DMS53 (cell line): Measurements from ENCODE around the gene DPF3.

Experiments used
- DNase-seq: peaks from one replicate; lab custom pipeline; 2025; lab: John Stamatoyannopoulos, UW

The DPF3 gene

DNA sequence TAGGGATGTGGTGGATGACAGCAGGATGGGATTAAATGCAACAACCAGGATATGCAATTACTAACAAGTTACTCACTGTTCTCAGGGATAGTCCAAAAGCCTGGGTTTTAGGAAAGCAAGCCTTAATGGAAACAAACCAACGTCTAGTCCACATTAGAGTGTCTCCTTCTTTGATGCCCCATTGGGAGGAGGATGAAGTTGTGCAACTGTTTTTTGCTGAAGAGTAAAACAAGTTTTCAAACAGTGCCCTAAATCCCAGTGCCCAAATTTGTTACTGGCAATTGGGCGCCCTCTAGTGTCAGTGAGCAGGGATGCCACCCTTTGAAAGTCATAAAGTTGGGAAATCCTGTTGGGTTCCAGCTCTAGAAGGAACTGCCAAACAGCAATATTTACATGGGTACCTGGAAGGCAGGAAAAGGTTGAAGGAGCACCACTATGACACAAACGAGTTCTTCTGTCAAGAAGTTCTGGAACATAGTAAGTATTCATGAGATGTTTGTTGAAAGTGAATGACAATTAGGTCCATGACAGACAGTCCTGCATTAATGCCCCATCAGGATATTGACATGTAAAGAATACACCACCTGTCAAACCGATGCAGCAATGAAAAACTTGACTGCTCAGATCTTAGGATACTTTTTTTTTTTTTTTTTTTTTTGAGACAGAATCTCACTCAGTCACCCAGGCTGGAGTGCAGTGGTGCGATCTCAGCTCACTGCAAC lies 11.1 kb upstream of the DPF3 start:
- DNase-seq, result peak; percentile 65

DNA sequence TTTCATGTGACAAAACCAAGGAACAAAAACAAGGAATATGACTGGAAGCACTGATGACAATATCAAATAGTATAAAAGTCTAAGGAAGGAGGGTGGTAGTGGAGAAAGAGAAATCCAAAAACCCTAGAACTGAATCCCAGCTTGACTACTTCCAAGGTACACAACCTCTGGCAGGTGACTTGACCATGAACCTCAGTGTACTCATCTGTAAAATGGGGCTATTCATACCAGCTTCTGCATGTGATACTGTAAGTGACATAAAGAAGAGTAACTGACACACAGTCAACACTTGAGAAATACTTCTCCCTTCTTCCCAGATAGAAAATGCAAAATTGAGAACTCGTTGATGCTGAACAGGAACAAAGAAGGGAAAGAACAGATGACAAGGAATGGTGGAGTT lies 10.3 kb upstream of the DPF3 start:
- no peak for DNase-seq

DNA sequence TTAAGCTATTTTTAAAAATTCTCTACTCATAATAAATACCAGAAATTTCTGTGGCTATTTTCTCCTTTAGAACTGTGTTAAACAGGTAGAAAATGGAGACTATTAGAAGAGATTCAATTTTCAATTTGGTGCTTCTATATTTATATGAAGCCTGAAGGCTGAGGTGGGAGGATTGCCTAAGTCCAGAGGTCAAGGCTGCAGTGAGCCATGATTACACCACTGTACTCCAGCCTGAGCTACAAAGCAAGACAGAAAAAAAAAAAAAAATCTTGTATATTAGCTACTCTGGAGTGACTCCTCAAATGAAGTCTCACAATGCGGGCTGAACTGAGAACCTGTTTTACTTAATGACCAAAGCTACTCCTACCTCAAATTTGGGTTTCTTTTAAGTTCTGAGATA lies 9.8 kb upstream of the DPF3 start:
- no peak for DNase-seq

DNA sequence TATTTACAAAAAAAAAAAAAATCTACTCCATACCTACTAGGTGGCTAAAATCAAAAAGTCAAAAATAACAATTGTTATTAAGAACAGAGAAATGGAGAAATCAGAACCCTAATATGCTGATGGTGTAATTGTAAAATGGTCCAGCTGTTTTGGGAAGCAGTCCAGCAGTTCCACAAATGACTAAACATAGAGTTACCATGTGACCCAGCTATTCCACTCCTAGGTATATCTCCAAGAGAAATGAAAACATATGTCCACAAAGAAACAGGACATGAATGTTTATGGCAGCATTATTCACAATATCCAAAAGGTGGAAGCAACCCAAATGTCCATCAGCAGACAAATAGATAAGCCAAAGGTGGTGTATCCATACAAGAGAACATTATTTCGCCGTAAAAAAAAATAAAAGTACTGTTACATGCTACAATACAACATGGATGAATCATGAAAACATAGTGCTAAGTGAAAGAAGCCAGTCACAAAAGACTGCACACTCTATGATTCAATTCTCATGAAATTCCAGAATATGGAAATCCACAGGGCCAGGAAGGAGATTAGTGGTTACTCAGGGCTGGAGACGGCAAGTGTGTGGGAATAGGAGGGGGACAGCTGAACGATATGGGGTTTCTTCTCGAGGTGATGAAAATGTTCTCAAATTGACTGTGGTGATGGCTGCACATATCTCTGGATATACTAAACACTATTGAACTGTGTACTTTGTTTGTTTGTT lies 9.1 kb upstream of the DPF3 start:
- DNase-seq, result no peak

DNA sequence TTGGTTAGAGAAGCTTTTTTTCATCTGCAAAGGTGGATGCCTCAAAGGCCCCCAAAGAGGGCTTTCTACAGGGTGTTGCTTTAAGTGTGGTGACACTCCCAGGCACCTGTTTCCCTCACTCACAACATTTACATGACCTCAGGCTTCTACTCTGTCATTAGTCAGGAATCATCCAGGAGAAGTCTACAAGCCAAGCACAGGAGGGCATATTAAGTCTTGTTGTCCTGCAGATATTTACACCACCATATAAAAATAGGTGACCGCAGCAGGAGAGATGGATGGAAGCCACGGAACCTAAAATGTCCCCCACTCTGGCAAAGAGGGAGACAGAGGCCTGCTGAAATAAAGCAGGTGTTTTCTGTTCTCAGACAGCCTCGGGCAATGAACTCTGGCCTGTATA lies 7.5 kb upstream of the DPF3 start:
- DNase-seq, result no peak

DNA sequence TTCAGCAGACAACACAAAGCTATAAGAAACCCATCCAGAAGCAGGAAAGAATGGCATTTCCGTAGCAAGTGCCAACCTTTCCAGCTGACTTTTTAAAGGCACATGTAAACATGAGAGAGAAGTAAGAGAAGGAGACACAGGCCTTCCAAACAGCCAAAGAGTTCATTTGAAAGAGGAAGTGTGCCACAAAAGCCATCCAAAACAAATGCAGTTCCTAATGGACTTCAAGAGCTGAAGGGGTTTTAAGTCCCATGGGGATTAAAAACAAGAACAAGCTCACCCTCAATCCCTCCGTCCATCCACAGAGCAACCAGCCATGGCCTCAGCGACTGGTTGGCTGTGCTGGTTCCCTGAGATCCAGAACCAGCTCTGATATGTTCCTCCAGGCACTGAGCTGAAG lies 4.5 kb upstream of the DPF3 start:
- no peak for DNase-seq

DNA sequence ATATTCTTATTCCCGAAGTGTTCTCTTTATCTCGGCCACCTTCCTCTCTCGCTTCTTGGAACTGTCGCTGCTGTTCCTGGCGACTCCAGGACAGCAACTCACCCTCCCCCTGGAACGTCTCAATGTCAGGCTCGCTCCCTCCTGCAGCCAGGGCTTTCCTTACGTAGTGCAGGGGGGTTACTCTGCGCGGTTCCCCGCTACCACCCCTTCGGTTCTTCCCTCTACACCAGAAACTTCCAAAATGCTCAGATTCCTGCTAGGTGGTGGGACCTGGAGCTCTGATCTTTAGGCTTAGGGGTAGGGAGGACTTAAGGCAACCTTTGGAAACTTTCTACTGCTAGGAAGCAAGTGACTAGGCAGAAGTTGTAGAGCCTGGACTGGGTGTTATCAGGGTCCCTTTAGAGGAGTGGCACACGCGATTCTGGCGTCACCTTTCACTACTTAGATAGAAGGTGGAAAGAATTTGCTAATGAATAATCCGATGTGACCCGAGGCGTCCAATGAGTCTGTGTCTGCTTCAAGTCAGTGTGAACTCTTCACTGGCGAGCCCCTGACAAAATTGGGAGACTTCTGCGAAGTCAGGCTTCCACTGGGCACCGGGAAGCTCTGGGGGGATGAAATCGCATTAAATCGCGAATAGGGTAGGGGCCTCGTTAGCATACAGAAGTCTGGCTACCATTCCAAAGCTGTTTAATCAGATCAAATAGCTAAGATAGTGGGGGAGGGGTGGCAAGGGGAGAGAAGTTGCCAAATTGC lies 900 bp upstream of the DPF3 start:
- DNase-seq, result no peak

DNA sequence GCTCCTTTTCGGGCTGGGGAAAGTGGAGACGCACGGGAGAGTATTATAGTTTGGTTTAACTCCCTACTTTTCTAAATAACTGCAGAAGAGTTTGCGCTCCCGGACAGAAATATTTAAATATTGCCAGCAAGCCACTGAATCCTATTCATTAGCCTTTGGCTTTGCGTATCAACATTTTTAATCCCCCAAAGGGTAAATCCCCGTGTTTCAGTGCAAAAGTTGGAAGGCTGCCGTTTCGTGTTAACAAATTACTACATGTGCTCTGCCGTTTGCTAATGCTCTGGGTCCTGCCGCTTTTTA lies 372 bp upstream of the DPF3 start:
- DNase-seq, result no peak

DNA sequence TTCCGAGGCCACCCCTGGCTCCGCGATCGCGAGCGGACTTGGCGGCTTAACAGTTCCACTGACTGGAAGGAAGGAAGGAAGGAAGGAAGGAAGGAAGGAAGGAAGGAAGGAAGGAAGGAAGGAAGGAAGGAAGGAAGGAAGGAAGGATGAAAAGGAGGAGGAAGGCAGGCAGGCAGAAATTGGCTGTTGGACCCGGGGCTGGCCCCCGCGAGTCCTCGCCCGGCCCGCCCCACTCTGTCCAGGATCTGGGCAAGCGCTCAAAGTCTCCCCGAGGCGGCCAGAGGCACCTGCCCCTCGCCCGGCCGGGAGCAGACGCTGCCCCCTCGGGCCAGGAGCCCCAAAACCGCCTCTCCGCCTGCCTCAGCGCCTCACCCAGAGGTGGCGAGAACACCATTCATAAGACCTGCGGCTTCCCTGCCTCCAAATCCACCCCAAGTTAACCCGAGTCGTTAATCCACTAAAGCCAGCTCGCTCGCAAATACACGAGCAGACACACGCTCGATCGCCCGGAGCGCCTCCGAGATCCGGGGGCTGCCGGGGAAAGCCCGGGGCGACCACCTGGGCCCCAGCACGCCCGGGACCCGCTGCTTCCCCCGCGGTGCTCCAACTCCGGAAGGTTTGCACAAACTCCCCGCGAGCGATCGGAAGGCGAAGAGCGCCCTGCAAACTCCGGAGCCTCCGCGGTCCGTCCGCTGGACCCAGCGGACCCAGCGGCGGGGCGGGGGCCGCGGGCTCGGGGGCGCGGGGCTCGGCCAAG lies 844 bp downstream of the DPF3 start:
- peak; percentile 16 for DNase-seq

DNA sequence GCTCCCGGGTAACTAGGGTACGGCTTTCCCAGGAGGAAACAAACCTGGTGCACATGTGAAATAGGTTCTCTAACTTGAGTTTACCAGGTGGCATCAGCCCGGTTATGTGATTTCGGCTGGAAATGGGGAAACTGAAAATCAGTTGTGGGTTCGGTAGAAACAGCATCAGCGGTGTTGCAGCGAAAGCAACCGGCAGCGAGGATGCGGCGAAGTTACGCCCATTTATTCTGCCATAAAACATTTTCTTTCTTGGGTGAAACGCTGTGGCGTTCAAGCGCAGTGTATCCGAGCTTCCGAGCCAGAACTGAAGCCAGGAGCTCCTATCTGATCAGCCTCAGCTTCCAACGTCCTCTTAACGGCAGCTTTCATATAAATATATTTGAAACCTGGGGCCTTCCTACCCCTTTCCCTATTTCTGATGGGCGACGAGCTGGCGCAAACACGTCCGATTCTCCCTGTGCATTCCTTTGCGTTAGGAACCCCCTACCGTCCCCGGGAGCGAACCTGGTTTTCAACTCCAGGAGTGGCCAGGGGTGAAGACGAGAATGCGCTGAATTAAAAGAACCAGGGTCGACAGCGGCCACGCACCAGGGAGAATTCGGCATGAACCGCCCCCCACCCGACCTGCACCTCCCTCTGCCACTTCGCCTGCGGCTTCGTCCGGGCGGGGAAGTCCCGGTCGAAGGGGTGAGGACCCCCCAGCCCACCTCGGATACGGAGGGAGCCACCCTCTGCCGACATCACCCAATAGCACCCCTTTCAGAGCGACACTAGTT lies 1.6 kb downstream of the DPF3 start:
- peak; percentile 13 for DNase-seq

DNA sequence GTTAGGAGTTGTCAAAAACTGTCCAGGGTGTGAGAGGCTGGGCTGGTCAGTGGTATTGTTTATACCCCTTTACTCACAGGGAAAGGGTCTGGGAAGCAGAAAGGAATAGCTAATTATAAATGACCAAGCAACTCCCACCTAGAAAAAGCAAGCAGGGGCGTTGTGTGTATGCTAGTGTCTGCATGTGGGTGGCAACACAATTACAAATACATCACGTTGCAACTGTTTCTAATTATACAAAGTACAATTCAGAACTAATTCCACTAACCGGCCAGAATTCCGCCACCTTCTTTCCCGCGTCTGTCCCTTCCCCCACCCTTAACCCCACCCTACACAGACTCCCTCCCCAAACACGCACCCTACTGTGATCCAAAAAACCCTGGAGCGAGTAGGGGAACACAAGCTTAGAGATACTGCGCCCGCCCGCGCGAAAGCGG lies 2.2 kb downstream of the DPF3 start:
- DNase-seq, result no peak

DNA sequence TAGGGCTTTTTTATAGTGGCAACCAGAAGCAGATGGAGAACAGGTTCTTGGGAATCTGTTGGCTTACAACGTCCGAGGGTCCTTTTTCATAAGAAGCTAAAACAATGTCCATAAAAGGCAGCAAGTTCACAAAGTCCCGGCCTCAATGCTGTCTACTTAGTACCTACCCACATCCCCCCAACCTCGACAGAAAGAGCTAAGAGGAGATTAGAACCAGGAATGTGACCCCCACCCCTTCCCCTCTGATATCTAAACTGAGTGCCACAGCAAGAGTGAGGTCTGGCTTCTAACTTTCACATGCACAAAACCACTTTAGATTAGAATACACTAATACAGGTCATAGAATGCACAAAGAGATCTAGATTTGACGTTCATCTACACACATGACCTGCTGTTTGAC lies 4.5 kb downstream of the DPF3 start:
- no peak for DNase-seq

DNA sequence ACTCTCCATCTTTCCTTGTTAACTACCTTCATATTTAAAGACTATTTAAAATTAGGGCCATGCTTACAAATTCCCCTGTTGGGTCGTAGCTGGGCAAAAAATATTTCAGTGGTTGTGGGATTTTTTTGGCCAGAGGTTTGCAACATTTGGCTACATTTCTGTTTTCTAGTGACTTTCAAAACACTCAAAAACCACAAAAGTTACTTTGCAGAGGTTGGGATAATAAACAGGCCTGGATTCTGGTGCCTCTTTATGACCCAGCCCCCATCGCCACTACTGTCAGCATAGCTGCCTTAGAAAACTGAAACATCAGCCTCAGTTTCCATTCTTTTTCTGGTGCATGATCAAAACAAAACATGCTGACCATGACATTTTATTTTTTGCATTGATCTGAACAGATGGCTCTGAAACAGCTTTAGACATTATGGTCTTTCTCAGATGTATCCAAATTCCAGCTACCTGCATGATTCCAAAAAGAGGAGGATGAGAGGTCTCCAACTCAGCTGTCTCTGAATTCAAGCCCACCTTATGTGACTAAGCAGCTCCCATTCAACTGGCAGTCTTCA lies 5.2 kb downstream of the DPF3 start:
- DNase-seq, result no peak

DNA sequence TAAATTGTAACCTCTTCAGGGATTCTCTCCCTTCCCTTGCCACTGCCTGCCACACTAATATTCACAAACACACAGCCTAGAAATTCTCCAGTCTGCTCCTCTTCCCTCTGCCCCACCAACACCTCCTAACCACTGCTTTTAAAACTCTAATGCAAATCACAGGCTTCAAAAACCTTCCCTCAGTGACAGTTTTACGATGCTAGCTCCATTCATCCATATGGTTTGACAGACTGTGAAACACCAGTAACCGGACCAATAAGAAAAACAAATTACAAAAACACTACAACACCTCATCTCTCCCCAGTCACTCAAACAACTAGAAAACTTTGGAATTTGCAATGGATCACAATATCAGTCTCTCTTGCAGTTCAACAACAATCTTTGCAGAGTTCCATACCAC lies 5.7 kb downstream of the DPF3 start:
- DNase-seq, result no peak

DNA sequence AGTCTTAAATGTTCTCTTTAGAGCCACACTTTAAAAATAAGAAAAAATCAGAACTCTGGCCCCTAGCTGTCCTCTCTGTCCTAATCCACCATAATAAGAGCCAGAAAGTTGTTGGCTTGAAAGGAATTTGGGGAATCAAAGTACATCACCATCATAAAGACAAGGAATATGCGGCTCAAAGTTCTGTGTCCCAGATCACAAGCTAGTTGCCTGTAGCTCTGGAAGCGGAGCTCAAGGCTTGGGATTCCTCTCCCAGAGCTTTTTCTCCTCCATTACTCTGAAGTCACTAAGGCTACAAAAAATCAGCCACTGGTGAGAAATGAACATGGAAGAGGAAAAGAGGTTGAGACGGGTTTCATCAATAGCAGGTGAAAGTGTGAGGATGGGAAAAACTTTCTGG lies 6.4 kb downstream of the DPF3 start:
- no peak for DNase-seq

DNA sequence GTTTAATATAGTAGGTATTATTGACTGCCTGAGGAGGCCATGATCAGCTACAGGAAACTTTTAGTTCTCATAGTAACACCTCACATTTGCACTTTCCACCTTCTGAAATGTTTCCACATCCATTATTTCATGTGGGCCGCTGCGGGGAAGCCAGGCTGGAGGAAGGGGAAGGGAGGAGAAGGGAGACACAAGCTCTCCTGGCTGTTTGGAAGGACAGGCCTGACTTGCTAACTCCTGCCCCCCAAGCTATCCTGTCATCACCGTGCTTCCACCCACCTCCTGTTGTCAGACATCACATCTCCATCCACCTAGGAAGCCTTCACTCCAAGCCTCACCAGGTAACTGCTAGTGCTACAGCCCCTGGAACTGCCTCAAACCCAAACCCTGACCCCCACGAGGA lies 9.5 kb downstream of the DPF3 start:
- no peak for DNase-seq

DNA sequence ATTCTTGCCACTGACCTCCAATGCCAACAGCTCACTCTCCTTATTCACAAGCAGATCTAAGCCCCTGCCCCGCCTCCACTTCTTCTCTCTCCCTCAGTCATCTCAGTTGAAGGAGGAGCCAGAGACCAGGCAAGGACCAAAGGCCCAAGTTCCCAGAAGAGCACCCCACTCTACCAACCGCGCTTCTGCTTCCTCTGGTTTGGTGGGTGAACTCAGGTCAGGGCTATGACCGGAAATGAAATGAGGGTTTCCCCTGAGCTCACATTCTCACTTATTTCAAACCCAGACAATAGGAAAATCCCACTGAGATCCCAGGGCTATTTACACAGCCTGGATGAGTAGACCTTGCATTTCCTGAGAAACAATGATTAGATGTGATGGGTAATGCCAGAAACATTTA lies 9.9 kb downstream of the DPF3 start:
- DNase-seq, result no peak

DNA sequence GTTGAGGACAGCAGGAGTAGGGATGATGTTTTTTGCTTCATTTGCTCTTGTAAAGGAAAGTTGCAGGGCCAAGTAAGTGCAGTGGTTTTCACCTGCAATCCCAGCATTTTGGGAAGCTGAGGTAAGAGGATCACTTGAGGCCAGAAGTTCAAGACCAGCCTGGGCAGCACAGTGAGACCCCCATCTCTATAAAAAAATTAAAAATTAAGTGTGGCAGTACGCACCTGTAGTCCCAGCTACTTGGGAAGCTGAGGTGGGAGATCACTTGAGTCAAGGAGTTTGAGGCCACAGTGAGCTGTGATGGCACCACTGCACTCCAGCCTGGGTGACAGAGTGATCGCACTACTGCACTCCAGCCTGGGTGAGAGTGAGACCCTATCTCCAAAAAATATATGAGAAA lies 10.8 kb downstream of the DPF3 start:
- DNase-seq, result no peak

DNA sequence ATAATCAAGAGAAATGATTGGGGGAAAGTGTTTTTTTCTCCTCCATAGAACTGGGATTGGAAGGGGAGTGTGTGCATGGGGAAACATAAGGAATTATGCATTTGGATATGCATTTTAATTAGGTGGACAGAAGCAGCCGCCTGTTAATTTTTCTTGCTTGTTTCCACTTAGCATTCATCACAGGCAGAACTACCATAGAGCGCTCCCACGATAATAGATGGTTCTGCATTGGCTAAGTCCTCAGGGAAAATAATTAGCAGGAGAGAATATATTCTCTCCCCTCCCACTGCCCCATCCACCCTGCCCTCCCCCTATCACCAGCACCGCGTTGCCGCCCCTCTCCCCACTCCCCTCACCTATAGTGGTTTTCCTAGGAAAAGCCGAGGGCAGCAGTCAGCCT lies 11.4 kb downstream of the DPF3 start:
- no peak for DNase-seq

DNA sequence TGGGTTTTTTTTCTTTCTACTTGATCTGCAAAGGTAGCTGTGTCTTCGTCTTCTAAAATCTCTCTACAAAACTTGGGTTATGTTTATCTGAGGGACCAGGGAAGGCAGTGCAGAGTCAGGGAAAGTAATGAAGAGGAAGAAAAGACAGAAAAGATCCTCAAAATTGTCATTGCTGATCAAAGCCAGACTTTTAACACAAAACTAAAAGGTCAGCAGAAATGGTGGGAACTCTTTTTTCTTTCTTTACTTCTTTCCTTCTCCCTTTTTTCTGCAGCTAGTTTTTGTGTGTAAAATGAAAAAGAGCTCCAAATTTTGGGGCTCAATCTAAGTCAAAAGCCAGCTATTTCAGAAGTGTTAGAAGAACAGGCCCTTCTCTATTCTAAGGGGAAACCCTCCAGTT lies 11.9 kb downstream of the DPF3 start:
- DNase-seq, result no peak

DNA sequence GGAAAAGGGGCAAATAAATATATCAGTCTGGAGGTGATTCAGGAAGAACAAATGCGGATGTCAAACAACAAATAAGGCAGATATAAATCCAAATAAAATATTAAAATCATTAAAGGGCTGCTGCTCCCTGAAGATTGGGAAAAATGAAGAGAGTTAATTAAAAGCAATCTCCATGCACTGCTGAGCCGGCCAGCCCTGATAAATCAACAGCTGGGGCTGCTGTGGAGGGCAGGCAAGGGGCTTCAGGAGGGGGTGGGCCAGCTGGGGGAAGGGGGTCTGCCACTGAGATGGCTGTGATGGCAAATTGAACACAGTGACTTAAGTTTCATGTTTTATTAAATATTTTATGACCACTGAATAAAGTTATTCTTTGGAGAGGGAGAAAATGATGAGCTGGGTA lies 12.4 kb downstream of the DPF3 start:
- DNase-seq, result no peak

DNA sequence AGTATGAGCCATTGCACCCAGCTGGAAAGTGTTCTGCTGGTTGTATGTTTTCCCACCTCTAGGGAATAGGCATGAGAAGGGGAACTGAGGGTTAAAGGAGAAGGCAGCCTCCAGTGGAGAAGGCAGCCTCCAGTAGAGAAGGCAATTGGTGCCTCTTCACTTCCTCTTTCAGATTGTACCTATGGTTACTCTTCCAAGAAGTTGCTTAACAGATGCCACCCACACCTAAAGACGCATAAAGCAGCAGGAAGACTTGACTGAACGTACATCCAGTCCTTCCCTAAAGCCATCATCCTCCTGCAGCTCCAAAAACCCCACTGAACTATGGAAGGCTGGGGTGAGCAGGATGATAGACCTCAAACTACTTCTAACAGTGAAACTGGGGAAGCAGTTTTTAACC lies 13.1 kb downstream of the DPF3 start:
- no peak for DNase-seq
